ENCODE measurements around the gene KPNA2. TPM values are rescaled to one million over a fixed set of nuclear protein-coding genes. Genes with fewer than 3 reads are reported as not detected.
A peak's percentile ranks its signal among the peaks of the same experiment; 100 is the strongest.

Gene KPNA2
- total RNA-seq, 2 donors from 2014 or later = 43.2 to 143 TPM

- Histone ChIP-seq H3K27ac (no peak overlapping the region), H3K36me3 (no peaks in the 10 kb centered on the region), H3K4me1 (no peaks in the 10 kb centered on the region), H3K4me3 (no peak overlapping the region), H3K27me3 (no peaks in the 10 kb centered on the region), H3K9ac (ENCODE audit: low read depth in 2 of 2, low read length in 2 of 2) (no peak overlapping the region), H3K9me3 (no peaks in the 10 kb centered on the region)
- TF ChIP-seq, protein P1, sequence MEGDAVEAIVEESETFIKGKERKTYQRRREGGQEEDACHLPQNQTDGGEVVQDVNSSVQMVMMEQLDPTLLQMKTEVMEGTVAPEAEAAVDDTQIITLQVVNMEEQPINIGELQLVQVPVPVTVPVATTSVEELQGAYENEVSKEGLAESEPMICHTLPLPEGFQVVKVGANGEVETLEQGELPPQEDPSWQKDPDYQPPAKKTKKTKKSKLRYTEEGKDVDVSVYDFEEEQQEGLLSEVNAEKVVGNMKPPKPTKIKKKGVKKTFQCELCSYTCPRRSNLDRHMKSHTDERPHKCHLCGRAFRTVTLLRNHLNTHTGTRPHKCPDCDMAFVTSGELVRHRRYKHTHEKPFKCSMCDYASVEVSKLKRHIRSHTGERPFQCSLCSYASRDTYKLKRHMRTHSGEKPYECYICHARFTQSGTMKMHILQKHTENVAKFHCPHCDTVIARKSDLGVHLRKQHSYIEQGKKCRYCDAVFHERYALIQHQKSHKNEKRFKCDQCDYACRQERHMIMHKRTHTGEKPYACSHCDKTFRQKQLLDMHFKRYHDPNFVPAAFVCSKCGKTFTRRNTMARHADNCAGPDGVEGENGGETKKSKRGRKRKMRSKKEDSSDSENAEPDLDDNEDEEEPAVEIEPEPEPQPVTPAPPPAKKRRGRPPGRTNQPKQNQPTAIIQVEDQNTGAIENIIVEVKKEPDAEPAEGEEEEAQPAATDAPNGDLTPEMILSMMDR (IDR thresholded peaks at IDR 0.05) = no peak
- intact Hi-C loops (cut with DNase I) = no loop called here
- DNase-seq = no peak
Observed at GRCh38 chr17:68004201-68004600, 31.3 kb upstream of the KPNA2 start.

DNA sequence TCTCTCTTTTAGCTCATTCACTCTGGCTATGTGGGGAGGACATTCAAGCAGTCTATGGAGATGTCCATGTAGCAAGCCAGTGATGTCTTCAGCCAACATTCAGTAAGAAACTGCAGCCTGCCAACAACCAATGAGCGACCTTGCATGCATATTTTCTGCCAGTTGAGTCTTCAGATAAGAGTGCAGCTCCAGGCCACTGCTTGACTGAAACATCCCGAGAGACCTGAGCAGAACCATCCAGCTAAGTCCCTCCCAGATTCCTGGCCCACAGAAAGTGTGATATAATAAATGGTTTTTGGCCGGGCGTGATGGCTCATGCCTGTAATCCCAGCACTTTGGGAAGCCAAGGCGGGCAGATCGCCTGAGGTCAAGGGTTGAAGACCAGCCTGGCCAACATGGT is 28.7 kb upstream of the KPNA2 start:
- Histone ChIP-seq H3K9me3 (no peaks in the 10 kb centered on the region), H3K36me3 (no peaks in the 10 kb centered on the region), H3K27me3 (no peaks in the 10 kb centered on the region), H3K9ac (ENCODE audit: low read depth in 2 of 2, low read length in 2 of 2) (no peak overlapping the region), H3K4me1 (no peaks in the 10 kb centered on the region), H3K27ac (no peak overlapping the region), H3K4me3 (no peak overlapping the region)
- no peak for DNase-seq
- TF ChIP-seq, protein P1 (IDR thresholded peaks at IDR 0.05) = no peak
- intact Hi-C loops (cut with DNase I) = no loop called here

- intact Hi-C loops (cut with DNase I) = loop anchor here (10.0 kb wide), 1 partner anchor 46 kb away; no protein-coding TSS in a partner anchor
- Histone ChIP-seq H3K27me3 (no peaks in the 10 kb centered on the region), H3K9me3 (no peaks in the 10 kb centered on the region), H3K27ac (no peak overlapping the region), H3K36me3 (no peaks in the 10 kb centered on the region), H3K4me1 (no peaks in the 10 kb centered on the region), H3K9ac (ENCODE audit: low read depth in 2 of 2, low read length in 2 of 2) (no peak overlapping the region), H3K4me3 (peak overlapping the region; percentile 12)
- TF ChIP-seq, protein P1 (IDR thresholded peaks at IDR 0.05) = peak; percentile 66
- DNase-seq = peak; percentile 60
Observed at GRCh38 chr17:68011199-68011665, 24.3 kb upstream of the KPNA2 start.

- Histone ChIP-seq H3K9ac (ENCODE audit: low read depth in 2 of 2, low read length in 2 of 2) (no peak overlapping the region), H3K4me3 (no peak overlapping the region), H3K36me3 (no peaks in the 10 kb centered on the region), H3K27me3 (no peaks in the 10 kb centered on the region), H3K9me3 (no peaks in the 10 kb centered on the region), H3K4me1 (no peaks in the 10 kb centered on the region), H3K27ac (no peak overlapping the region)
- TF ChIP-seq, protein P1 (IDR thresholded peaks at IDR 0.05) = no peak
- intact Hi-C loops (cut with DNase I) = loop anchor here (10.0 kb wide), 1 partner anchor 49 kb away; no protein-coding TSS in a partner anchor
- DNase-seq = no peak
Observed at GRCh38 chr17:68013385-68013784, 22.1 kb upstream of the KPNA2 start.

DNA sequence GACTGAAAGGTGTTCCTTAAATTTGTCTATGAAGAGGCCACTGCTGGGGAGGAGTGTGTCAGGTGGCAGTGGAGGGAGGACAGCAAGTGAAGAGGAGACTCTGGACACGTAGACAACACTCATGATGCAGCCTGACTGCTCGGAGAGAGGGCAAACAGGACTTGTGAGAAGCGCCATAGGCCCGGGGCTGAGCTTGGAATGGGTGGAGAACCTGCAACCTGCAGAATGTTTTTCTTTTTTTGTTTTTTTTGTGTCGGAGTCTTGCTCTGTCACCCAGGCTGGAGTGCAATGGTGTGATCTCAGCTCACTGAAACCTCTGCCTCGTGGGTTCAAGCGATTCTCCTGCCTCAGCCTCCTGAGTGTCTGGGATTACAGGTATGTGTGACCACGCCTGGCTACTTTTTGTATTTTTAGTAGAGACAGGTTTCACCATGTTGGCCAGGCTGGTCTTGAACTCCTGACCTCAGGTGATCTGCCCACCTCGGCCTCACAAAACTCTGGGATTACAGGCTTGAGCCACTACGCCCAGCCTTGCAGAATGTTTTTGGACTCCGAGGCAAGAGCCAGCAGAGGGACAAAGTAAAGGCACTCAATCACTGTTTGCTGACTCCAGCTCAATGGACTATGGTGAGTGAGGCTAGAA is 20.3 kb upstream of the KPNA2 start:
- Histone ChIP-seq H3K36me3 (no peaks in the 10 kb centered on the region), H3K27me3 (no peaks in the 10 kb centered on the region), H3K4me3 (no peak overlapping the region), H3K4me1 (no peaks in the 10 kb centered on the region), H3K9ac (ENCODE audit: low read depth in 2 of 2, low read length in 2 of 2) (no peak overlapping the region), H3K27ac (no peak overlapping the region), H3K9me3 (no peaks in the 10 kb centered on the region)
- no peak for DNase-seq
- intact Hi-C loops (cut with DNase I) = loop anchor here (10.0 kb wide), 1 partner anchor 50 kb away; no protein-coding TSS in a partner anchor
- TF ChIP-seq, protein P1 (IDR thresholded peaks at IDR 0.05) = no peak
